ENCODE results near the gene CUBN.
A peak's percentile ranks its signal among the peaks of the same experiment; 100 is the strongest.

CUBN gene

DNA sequence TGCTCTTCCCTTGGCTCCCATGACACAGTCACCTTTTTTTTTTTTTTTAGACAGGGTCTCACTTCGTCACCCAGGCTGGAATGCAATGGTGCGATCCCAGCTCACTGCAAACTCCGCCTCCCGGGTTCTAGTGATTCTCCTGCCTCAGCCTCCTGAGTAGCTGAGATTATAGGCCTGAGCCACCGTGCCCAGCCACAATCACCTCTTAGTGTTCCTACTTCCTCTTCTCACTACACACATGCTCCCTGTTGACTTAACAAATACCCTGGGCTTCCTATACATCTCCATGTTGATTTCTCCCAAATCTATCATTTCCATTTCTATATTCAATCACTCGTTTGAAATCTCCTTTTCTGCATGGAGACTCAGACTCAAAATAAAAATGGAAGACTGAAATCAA lies 91.7 kb downstream of the CUBN start:
- no peak overlapping the region for H3K4me3 ChIP-seq
- DNase-seq (ENCODE audit: low spot score), result no peak
- peak overlapping the region in 1 of 2 donors; percentile 53 for H3K27ac ChIP-seq
- TF ChIP-seq, protein P1, sequence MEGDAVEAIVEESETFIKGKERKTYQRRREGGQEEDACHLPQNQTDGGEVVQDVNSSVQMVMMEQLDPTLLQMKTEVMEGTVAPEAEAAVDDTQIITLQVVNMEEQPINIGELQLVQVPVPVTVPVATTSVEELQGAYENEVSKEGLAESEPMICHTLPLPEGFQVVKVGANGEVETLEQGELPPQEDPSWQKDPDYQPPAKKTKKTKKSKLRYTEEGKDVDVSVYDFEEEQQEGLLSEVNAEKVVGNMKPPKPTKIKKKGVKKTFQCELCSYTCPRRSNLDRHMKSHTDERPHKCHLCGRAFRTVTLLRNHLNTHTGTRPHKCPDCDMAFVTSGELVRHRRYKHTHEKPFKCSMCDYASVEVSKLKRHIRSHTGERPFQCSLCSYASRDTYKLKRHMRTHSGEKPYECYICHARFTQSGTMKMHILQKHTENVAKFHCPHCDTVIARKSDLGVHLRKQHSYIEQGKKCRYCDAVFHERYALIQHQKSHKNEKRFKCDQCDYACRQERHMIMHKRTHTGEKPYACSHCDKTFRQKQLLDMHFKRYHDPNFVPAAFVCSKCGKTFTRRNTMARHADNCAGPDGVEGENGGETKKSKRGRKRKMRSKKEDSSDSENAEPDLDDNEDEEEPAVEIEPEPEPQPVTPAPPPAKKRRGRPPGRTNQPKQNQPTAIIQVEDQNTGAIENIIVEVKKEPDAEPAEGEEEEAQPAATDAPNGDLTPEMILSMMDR (IDR thresholded peaks at IDR 0.05), result no peak

DNA sequence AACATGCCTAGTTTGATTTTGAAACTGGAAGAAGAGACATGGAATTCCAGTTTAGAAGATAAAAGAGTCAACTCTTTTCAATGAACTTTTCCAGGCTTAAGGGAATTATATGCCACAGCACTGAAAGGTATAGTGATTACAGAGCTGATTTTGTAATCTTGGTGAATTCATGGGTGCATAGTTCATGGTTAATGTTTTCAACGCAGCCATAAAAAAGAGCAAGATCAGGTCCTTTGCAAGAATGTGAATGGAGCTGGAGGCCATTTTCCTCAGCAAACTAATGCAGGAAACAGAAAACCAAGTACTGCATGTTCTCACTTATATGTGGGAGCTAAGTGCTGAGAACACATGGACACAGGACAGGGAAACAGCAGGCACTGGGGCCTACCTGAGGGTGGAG lies 94.2 kb downstream of the CUBN start:
- no peak for DNase-seq (ENCODE audit: low spot score)
- no peak overlapping the region for H3K27ac ChIP-seq
- H3K4me3 ChIP-seq, result no peak overlapping the region
- TF ChIP-seq, protein P1 (IDR thresholded peaks at IDR 0.05), result no peak

GRCh38 chr10:17033529-17034260 lies 95.9 kb downstream of the CUBN start:
- DNase-seq (ENCODE audit: low spot score), result no peak
- H3K27ac ChIP-seq, result no peak overlapping the region
- H3K4me3 ChIP-seq, result no peak overlapping the region
- TF ChIP-seq, protein P1 (IDR thresholded peaks at IDR 0.05), result no peak

- no peak overlapping the region for H3K27ac ChIP-seq
- DNase-seq (ENCODE audit: low spot score), result no peak
- H3K4me3 ChIP-seq, result no peak overlapping the region
- TF ChIP-seq, protein P1 (IDR thresholded peaks at IDR 0.05), result no peak
These were observed 97.7 kb downstream of the CUBN start for GRCh38 chr10:17031637-17032635.

DNA sequence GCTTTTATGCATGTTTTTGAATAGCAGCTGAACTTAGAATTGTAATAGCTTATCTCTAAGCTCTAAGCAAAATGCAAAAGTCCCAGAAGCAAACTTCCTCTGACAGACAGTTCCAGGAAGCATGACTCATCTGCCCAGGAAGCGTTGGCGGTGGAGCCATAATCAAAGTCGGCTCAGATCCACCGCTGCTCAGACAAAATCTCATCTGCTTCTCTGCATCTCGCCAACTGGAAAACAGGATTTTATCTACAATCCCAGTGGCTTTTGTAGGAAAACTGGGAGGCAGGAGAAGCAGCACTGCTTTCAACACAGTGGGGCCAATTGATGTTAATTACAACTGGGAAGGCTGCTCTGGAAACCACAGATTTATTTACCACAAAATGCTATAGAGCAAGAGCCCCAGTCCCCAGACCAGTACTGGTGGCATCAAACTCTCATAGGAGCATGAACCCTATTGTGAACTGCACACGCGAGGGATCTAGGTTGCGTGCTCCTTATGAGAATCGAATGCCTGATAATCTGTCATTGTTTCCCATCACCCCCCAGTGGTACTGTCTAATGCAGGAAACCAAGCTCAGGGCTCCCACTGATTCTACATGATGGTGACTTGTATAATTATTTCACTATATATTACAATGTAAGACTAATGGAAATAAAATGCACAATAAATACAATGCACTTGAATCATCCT lies 99.9 kb downstream of the CUBN start:
- peak overlapping the region; percentile 19 to 70 for H3K27ac ChIP-seq
- peak overlapping the region; percentile 36 for H3K4me3 ChIP-seq
- TF ChIP-seq, protein P1 (IDR thresholded peaks at IDR 0.05), result no peak
- DNase-seq (ENCODE audit: low spot score), result peak; percentile 83

GRCh38 chr10:17029239-17029580 lies 100.4 kb downstream of the CUBN start:
- Histone ChIP-seq H3K27ac (peak overlapping the region; percentile 19 to 70), H3K4me3 (peak overlapping the region; percentile 36)
- no peak for DNase-seq (ENCODE audit: low spot score)
- TF ChIP-seq, protein P1 (IDR thresholded peaks at IDR 0.05), result no peak

Data from coronary artery (tissue), 2 donors.